HG03139 (cell line): ENCODE data around the gene SLAMF8.

ENCODE experiments used
- ATAC-seq: cut with Tn5 transposase; IDR thresholded peaks from one replicate; pipeline ENCODE4 v1.9.1; 2021; ENCODE audit not compliant: unreplicated experiment

Gene SLAMF8

DNA sequence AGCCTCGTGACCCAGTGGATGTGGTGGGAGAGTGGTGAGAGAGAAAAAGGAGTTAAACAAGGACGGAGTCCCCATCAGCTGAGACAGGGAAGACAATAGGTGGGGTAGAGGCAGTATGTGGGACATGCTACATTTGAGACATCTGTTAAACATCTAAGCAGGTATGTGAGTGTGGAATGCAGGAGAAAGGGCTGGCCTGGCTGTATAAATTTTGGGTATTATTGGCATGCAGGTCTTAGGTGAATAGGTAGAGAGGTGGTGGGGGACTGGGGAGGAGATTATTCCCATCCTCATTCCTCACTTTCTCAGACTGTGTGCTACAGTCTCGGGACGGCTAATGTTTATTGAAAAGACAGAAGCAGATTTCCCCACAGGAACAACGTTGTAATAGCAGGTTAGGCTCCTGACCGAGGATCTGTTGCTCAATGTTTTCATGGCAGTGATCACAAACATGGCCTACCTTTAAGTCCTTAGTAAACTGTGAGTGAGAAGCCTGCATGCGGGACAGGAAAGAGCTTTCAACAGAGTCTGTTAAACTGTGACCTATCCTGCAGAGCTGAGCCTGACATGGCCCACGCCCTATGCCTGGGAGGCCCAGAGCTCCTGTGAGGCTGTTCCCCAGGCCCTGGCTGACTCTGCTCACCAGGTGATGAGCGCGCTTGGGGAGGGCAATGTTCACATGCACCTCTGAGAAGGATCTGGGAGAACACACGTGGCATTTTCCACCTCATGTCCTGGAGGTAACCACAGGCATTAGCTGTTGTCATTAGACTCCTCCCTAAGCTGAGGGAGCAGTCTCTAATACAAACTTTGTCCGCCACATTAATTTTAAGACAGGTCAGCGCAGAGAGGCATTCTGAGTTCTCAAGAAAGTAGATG lies 19.3 kb downstream of the SLAMF8 start:
- no peak for ATAC-seq

DNA sequence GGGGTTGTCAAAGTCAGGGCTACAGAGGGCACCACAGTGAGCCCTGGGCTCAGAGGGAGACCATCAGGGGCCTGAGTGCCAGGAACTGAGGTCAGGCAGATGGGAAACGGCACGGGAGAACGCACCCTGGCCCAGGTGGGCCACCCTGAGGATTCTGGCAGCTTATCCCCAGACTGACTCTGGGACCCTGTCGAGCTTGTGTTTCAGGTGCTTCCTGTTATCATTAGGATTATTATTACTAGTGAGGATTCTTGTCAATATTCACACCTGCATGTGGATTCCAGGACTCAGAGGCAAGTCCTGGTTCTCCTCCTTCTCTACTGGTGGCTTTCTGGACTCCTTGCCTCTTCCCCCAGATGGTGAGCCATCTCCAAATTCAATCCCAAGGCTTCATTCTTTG lies 20.6 kb downstream of the SLAMF8 start:
- no peak for ATAC-seq

DNA sequence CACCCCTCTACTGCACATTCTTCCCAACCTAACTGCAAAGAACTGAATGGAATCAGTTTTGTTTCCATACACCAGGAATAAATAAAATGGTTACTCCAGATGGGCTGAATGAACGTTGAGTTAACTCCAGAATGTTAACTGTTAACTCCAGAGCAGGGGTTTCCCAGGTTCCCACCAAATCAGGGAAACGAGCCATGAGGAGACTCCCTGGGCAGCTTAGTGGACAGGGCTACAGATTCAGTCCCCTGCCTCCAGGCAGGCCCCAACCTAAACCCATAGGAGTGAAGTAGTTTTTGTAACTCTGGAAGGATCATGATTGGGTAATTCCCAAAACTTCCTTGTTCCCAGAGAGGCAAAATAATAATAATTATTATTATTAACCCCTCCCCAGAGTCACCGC lies 21.7 kb downstream of the SLAMF8 start:
- ATAC-seq = no peak

DNA sequence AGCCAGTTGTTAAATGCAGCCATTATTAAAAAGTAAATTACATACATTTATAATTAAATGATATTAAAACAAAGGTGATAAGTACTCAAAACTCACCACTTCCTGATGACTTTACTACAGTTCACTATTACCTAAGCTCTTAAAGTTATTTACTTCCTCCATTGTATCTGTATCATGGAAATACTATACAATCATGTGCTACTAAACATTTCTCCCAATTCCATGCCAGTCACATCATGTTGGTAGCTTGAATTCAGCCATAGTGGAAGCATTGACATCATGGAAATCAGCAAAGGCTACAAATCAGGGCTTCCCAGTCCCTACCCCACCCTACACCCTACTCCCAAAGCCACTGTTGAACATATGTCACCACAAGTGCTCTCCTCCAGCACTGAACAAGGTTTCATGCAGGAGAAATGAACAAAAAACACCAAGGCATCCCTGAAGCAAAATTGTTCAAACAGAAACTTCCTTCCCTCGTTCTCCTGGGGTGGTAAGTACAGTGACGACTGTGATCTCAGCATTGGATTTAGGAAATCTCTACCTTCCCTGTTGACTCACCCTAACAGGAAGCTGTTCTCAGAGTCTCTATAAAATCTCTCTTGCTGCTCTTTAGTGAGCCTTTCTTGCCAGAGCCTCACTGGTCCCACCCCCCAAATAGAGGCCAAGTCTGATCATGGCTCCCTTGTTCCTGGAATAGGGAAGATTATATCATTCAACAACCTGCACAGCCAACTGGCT lies 23.1 kb downstream of the SLAMF8 start:
- no peak for ATAC-seq

DNA sequence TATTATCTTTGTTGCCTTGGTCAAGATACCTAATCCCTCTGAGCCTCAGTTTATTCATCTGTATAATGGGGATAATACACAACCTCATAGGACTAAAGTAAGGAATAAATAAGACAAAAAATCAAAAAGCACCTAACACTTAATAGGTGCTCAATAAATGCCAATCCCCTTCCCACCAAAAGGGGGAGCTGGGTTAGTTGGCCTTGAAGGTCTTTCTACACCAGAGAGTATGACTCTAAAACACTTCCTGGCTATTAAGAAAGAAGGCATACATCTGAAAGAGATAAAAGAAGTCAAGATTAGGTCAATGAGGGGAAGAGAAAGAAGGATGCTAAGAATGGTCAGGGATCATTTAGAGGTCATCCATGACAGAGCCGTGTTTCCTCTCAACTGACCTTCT lies 24.7 kb downstream of the SLAMF8 start:
- no peak for ATAC-seq

GRCh38 chr1:159853417-159854115 lies 26.9 kb downstream of the SLAMF8 start:
- no peak for ATAC-seq

- ATAC-seq = no peak
Observed at GRCh38 chr1:159854116-159854692, 27.5 kb downstream of the SLAMF8 start.

DNA sequence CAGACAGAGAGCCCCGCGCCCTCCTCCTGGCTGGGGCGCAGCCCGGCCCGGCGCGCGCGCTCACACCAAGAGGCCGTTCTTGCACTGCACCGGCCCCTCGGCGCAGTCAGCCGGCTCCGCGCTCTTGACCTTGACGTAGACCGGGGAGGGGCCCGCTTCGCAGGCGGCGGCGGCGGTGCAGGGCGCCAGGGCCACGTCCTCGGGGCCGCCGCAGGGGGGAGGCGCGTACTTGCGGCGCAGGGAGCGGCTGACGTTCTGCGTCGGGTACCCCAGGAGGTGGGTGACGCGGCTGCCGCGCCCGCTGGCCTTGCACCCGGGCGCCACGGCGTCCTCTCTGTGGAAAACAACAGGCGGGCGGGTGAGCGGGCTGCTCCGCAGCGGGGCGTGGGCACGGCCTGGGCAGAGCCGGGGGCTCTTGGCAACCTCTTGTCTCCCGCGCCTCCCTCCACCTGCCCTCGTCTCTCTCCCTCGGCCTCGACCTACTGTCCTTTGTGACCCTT lies 28.1 kb downstream of the SLAMF8 start:
- ATAC-seq = peak; percentile 76

- no peak for ATAC-seq
Observed at GRCh38 chr1:159855709-159856108, 29.0 kb downstream of the SLAMF8 start.

DNA sequence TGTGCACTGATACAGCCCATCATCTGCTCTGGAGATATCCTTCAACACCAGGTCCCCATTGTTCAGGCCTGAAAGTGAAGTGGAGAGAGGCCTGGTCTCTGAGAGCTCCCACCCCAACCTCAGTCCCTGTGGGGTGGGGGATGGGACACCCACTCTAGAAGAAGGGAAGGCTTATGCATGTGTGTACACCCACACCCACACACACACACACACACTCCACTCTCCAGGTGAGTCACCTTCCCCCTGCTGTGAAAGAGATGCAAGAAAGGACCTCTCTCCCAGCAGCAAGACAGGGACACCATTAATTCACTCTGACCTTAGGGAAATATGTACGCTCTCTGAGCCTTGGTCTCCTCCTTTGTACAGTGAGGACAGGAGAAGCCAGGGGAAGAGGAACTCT lies 29.9 kb downstream of the SLAMF8 start:
- no peak for ATAC-seq

DNA sequence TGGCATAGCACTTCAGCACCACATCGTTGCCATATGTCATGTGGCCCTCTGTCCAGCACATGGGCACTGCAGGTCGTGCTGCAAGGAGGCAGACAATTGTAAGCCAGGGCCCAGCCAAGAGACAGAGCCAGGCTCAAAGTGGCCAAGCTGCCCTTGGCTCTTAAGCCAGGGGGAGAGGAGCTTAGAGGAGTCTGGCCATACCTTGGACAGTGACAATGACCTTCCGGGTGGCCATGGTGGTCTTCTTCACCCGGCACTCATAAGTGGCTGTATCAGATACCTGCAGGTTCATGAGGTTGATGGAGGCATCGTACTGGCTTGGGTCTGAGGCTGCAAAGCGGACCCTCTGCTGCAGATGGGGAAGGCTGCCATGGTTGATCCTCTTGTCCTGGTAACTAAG lies 31.2 kb downstream of the SLAMF8 start:
- ATAC-seq = no peak

DNA sequence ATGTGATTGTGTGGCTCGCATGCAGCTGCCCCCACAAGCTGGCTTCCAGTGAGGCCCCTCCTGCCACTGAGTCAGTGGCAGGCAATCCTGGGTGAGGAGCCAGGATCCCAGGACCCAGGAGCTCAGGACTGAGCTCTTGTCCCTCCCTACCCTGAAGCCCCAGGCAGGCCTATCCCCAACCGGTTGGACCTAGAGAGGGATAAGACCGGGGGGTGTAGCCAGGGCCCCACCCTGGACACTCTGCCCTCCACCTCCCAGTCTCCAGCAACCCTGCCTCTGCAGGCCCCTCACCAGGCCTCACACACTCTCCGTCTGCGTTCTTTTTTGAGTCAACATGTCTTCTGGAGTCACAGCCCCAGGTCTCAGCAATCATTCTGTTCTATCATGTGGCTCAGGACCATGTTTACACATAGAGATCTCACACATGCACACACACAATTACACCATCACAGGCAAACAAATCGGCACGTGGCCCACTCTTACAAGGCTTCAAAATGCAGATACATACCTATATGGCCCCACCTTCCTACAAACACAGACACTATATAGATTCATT lies 33.2 kb downstream of the SLAMF8 start:
- no peak for ATAC-seq

DNA sequence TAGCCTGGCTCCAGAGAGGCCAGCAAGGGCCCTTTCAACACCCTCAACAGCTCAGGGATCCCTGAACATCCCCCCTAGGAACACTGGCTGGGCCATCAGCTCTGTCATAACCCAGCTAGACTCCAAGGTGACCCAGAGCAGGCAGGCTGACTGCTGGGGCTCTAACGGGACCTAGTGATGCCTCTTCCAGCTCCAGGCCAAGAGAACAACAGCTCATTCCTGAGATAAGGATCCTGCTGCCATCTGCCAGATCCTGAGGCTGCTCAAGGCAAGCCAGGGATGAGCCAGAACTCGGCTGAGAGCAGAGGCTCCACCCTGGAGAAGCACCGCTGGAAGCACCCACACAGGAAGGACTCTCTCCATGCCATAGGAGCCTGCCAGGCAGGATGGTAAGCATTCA lies 33.8 kb downstream of the SLAMF8 start:
- ATAC-seq = no peak

- no peak for ATAC-seq
Observed at GRCh38 chr1:159861218-159861617, 34.5 kb downstream of the SLAMF8 start.

GRCh38 chr1:159862031-159862430 lies 35.4 kb downstream of the SLAMF8 start:
- ATAC-seq = no peak

- ATAC-seq = no peak
Observed at GRCh38 chr1:159862557-159862956, 35.9 kb downstream of the SLAMF8 start, which contains the start of gene VSIG8. Gene VSIG8, minus strand, starts transcription at chr1:159862657. Its CDS starts 136 bp downstream, at chr1:159862521.

DNA sequence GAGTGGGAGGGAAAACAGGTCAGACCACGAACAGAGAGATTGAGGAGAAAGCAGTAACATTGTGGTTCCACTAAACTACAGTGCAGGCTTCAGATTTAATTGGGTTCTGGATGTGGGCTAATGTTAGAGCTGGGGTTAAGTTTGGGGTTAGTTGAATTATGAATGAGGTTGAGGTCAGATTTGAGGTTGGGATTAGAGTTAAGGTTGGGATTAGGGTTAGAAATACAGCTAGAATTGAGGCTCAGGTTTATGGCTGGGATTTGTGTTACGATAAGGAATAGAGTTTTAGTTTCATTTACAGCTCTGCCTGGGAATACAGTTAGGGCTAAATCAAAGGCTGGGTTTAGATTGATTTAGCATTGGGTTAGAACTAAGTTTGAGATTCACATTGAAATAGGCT lies 37.6 kb downstream of the SLAMF8 start:
- ATAC-seq = no peak

- ATAC-seq = no peak
Observed at GRCh38 chr1:159866066-159866465, 39.4 kb downstream of the SLAMF8 start.

GRCh38 chr1:159866905-159867663 lies 40.4 kb downstream of the SLAMF8 start:
- no peak for ATAC-seq

- ATAC-seq = no peak
Observed at GRCh38 chr1:159867664-159868026, 41.0 kb downstream of the SLAMF8 start.
